Gastroesophageal sphincter (tissue), 3 donors: Measurements from ENCODE around the gene SELENBP1.

Experiments
- CTCF ChIP-seq, 4 experiments: fragments of 200-600 bp in 2 of 4; fragments of 450-650 bp in 2 of 4; sonication (generic) in 1 of 4; IDR thresholded peaks; one replicate each; pipeline ENCODE4 v1.5.1; 2017 to 2019; ENCODE audit warnings: antibody characterized with exemption in 4 of 4, mild to moderate bottlenecking in 2 of 4, moderate library complexity in 2 of 4
- POLR2A ChIP-seq, 2 donors: fragments of 450-650 bp; IDR thresholded peaks; one replicate each; pipeline ENCODE4 v1.6.1; 2017; ENCODE audit warnings: antibody characterized with exemption in 2 of 2, mild to moderate bottlenecking in 2 of 2, moderate library complexity in 1 of 2

- TF ChIP-seq POLR2A (IDR thresholded peaks at IDR 0.05): peak; percentile 18 to 30
- TF ChIP-seq CTCF (IDR thresholded peaks at IDR 0.05): peak in 1 of 4 experiments; percentile 24
Observed at GRCh38 chr1:151327223-151327902, 45.1 kb downstream of the SELENBP1 start, which contains the start of gene PI4KB.
